GM21737 (cell line): Measurements from ENCODE around the gene FGF14.

Source experiments
- ATAC-seq: cut with Tn5 transposase; IDR thresholded peaks from one replicate; pipeline ENCODE4 v1.9.1; 2021; ENCODE audit warnings: mild to moderate bottlenecking, moderate library complexity; ENCODE audit not compliant: unreplicated experiment

FGF14 gene

DNA sequence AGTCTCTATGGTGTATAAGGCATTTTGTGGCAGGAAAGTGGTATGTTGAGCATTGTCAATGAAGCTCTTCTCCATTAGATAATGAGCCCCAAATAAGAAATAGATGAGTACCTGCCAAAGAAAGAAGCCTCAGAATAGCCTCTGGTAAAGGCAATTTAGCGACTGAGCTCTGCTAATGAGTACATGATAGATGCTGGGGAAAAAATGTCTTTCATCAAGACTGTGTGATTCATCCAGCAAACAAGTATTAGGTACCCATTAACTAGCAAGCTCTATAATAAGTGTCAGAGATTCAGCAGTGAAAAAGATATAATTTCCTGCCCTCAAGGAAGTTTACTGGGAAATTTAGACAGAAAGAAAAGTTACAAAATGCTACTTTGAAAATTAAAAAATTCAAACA, 654.8 kb downstream of the FGF14 start:
- ATAC-seq = no peak

DNA sequence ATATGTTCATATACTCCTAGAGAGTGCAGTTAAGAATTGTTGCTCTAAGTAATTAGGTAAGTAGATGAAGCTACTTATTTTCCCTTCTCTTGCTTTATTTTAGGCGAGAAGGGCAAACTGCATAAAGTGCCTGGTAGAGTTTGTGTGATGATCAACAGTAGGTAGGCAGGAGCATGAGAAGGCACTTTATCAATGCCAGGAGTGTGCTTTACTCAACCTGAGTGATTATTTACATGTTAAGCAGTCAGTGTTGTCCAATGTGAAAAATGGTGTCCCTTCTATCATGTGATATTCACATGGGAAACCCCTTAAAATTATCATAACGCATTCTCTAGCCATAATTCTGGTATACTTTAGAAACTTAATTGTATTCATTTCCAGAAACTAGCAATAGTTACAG, 655.3 kb downstream of the FGF14 start:
- ATAC-seq = no peak

DNA sequence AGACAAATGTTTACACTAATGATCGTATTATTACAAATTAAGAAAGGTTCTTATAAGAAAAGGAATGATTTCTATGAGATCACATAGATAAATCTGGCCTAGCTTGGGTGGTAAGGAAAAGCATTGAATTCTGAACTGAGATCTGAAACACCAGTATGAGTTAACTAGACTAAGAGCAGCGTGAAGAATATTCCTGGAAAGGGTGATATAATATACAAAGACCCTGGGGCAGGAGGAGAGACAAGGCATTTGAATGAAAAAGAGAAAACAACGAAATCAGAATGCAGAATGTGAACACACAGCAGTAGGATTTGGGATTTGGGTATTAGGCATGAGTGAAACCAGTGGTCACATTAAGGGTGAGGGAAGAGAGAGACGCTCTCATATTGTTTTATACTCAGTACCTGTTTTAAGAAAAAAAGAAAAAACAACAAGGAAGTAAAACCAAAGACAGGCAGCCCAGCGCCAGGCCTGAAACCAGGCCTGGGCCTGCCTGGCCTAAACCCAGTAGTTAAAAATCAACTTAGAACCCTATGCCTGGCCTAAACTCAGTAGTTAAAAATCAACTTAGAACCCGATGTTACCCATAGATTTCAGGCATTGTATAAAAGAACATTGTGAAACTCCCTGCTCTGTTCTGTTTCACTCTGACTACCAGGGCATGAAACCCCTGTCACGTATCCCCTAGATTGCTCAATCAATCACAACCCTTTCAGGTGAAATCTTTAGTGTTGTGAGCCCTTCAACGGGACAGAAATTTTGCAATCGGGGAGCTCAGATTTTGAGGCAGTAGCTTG, 662.3 kb downstream of the FGF14 start:
- ATAC-seq = peak; percentile 97

DNA sequence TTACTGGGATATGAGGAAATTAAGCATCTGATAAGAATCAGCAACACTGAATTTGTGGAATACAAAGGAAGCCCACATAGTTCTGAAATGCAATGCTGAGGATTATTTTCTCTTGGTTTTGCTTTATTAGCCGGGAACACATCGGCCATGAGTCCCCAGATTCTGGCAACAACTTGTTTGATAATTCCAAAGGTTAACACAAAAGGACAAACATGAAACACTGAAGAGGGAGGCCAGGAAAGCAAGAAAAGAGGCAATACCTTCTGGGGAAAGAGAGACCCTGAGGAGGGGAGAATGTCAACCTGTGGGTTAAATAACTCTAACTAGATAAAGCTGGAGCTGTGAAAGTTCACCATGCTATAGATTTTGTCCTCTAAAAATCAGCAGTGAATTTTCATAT, 663.5 kb downstream of the FGF14 start:
- no peak for ATAC-seq

DNA sequence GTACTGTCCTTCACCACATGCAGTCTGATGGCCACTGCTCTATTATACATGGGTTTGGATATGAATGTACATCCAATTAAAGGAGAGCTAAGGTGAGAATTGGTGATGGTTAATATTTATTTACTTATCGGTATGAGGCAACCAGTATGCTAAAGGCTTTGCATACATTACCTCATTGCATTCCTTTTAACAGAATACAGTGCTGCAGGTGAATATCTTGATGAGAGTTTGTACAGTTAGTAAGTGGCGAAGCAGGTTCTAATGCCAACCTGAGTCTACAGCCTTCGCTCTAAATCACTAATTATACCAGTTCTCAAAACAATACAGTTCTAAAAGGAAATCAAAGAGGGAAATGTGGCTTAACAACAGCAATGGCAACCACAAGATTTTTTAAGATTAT, 665.3 kb downstream of the FGF14 start:
- no peak for ATAC-seq

DNA sequence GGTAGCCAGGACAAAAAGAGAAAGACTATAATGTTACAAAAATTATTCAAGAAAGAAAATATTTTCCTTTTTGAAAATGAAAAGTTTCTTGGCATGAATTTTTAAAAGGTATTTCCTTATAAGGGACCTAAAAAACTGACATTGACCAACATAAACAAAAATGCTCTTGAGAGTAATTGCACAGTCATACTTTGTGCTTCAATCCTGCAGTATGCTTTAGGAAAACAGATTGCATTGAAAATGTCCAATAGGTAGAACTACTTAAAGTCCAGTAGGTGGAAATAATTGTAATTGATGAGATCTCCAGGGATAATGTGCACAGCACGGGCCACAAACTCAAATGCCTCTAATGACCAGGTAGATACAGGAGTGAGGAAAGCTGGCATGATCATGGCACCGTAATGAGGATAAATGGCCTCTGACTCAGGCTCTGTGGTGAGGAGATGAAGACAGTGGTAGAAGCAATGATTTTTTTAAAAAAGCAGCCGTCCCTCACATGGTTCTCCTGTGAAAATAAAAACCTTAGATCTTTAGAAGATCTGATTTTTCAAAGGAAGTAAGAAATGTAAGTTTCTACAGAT, 671.3 kb downstream of the FGF14 start:
- no peak for ATAC-seq

DNA sequence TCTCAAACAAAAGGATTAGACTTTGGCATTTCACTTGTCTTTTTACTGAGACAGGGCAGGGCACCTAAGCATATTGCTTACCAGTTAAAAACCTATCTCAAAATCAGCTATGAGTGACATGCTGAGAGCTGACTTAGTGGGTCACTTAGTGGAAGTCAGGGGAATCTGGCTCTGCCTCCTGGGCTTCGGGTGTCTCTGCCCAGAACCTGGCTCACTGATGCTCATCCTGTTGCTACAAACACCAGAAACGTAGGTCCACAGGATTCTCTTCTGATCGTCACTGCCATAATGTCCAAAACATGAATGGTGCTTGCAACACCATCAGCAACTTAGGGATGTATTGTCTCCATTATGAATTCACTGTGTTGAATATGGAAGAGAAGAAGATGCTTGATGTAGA, 673.2 kb downstream of the FGF14 start:
- ATAC-seq = no peak

DNA sequence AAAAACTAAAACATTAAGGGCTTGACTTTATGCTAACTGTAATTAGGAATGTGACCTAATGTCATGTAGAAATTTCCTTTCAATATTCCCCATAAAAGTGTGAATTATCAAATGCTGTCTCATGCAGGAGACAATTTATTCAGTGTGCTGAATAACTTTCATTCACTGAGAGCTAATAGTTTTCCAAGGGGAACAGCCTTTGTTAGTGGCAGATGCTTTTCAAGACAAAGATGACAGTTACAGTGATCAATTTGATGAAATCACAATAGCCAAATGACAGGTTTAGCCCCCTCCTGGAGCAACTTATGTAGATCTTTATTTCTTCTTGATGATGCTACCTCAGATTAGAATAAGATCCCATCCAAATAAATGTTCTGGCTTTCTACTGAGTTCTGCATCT, 673.8 kb downstream of the FGF14 start:
- ATAC-seq = no peak

DNA sequence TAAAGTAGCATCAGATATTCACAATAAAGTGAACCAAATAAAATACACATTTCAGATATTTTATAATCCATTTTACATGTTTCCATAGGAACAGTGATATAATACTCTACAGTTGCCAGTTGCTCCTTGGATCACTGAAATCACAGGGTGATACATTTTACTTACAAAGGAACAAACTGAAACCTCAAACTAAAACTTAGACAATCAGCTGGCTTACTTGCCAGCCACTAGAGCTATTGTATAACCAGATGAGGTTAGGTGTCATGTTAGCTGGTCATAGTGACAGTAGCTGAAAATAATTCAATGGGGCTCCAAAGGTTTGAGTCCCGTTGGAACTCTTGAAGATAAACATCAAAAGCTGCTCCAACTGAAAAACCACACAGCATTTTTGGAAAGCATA, 674.7 kb downstream of the FGF14 start:
- no peak for ATAC-seq

DNA sequence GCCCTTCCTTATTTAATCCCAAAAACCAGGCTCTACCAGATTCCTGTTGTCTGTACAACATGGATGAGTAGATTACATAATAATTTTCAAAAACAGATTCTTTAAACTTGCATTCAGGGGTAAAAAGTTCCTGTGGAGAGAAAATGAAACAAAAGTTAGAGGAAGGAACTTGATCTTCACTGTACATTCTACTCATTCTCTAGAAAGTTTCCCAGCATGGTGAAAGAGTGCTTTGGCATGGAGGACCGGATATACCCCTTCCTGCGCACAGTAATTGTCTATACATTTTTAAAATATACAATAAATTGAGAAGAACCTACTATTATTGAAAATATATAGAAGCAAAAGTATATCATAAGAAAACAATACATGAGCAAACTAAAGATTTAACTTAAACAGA, 675.2 kb downstream of the FGF14 start:
- ATAC-seq = no peak

DNA sequence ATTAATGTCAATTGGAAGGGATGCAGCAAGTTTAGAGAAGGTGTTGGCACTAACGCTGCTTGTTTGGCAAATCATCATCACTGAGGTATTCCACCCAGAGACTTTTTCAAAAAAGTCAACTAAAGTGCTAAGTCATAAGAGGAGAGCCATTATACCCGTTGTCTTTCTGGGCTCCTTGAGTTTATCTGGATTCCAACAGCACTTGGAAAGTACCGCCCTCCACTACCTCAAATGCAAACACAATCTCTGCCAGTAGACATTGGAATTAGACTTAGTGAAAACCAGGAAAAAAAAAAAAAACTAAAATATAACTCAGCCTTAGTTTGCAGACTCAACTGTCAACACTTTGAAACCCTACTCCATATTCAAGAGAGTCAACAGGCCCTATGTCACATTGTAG, 683.4 kb downstream of the FGF14 start:
- no peak for ATAC-seq

DNA sequence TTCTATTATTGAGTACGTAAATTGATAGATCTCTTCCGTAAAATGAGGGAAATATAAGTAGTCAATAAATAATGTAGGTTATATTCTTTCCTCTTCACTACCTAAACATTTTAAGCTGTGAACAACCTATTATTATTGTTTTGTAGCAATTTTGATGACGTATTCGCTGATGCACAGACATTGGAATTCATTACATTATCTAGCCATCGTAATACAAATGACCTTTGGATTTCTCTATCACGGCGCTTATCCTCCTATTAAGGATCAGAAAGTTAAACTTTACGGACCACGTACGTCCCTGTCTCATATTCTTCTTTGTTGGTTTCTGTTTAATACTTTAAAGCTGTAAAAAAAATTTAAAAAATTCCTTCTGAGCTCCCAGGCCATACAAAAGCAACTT, 684.5 kb downstream of the FGF14 start:
- no peak for ATAC-seq

DNA sequence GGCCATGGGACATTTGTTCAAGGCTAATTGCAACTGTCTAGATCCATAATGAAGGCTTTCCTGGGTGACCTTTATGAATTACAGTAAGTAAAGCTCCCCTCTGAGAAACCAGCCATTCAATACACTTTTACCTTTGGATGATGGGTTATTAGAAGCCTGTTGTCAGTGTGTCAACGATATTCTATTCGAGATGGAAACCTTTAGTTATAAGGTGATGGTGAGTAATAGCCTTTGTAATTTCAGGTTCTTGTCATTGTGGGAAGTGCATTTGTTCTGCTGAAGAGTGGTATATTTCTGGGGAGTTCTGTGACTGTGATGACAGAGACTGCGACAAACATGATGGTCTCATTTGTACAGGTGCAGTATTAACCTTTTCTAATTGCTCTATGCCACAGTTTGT, 687.7 kb downstream of the FGF14 start:
- ATAC-seq = no peak

DNA sequence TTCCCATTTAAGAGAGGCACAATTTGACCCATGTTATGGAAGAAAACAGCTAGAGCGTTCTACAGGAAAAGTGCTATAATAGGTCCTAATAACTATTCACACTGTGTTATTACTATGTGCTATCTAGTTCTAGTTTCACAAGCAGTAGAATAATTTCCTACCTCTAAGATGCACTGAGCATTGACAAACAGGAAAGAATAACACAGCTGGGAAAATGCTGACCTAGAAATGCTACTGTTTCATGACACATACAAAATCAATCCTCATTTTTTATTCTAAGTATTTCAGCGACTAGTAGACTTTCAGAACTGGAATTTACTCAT, 689.9 kb downstream of the FGF14 start:
- ATAC-seq = no peak

DNA sequence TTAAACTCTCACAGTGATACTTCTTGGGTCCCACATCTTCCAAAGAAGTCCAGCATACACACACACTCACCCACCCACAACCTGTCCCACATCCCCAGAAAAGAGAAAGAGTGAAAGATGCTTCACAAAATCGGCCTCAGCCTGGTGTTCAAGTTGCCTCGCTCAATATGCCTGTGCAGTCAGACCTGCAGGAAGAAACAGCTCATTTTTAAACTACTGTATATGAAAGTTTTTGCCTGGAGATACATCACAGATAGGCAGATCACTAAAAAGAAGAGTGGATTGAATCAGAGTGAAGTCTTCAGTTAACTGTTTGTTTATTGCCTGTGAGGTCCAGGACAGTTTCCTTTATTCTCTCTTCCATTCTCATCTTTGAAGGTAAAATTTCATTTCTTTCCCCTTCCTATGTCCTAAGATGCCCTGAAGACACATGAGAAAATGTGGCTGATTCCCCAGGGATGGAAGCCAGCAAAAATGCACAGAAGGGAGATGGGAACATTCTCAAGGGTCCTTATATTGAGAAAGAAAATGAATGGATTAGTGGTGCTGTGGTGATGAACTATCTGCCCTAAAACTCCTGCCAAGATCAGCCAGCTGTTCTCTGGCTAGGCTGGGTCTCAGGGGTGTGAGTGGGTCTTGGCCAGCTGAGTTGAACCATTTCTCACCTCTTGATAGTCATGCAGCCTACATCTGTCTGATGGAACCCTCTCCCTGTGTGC, 690.4 kb downstream of the FGF14 start:
- ATAC-seq = no peak

DNA sequence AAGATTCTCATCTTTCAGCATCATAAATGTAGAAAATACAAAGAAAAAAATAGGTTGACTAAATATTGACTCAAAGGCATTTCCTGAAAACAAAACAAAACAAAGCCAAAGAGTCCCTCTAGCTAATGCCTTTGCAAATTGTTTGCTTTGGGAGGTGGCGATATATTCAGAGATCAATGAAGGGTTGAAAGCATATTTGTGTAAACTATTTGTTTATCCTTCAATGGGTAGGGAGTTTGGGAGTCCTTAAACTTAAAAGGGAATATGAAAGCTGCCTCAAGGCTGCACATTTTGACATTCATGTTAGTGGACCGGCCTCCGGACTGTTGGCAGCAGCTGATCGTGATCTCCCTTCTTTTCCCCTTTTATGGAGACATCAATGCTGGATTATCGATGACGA, 691.9 kb downstream of the FGF14 start:
- no peak for ATAC-seq

DNA sequence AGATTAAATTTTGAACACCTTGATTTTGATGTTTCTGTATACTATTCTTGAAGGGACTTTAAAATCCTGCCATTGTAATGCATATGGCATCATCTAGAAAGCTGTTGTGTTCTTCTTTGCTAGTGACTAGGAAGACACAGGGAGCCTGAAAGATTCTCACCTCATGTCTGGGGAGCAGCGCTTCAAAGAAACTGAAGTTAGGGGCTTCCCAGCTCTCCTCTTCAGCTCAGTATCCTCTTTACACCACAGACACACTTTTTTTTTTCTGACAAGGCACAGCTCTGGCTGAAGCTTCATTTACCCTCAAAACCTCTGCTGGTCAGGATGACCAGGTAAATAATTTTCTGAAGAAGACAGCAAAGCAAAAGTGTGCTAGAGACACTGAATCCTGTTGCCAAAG, 693.7 kb downstream of the FGF14 start:
- ATAC-seq = no peak

DNA sequence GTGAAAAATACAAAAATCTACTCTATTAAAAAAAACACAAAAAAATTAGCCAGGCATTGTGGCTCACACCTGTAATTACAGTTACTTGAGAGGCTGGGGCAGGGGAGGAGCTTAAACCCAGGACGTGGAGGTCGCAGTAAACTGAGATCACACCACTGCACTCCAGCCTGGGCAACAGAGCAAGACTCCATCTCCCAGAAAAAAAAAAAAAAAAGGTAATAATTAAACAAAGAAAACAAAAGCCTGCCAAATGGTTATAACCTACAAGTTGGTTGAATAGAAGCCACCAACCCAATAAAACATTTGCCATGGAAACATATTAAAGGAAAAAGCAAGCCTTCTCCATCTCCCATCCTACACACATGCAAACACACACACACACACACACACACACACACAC, 694.2 kb downstream of the FGF14 start:
- no peak for ATAC-seq

DNA sequence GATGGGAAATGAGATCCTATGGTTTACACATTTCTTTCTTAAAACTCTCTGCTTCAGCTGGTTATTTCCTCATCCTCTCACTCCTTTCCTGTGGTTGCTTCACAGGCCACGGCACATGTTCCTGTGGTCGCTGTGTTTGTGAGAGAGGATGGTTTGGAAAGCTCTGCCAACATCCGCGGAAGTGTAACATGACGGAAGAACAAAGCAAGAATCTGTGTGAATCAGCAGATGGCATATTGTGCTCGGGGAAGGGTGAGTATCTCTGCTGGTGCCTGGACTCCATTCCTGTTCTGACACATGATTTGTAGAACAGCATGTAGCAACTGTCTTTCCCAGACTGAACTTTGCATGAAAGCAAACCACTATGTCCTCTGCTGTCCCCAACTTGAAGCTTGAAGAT, 695.2 kb downstream of the FGF14 start:
- ATAC-seq = no peak

DNA sequence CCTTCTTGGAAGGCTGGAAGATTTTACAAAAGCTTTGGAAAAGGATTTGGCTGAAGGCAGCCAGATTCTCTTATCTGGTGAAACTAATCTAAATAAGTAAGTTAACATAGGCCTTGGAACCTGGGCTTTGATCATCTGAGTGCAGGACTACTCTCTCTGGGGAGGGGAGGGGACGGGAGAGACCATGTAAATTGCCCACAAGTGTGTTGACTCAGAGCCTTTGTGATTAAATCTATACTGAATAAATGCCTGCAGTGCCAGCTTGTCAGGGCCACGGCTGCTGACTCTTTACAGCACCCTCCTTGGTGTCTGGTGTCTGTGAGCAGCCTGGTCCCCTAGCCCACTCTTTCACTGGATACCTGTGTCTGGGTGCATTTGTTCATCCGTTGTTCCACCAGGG, 698.0 kb downstream of the FGF14 start:
- no peak for ATAC-seq

DNA sequence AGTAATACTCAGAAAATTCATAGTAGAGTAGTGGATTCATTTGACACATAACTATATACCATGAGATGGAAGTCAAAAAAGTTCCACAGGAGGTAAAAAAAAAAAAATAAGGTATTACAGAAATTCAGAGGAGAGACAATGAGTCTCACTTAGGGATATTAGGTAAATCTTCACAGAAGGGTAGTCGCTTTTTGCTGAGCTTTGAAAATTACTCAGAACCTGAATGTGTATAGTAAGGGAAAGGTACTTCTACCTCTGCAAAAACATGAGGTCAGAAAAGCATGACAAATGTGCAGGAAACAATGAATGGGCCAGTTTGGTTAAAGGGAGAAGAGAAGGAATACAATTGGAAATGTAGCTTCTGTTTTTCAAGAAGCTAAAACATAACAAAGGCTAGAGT, 698.8 kb downstream of the FGF14 start:
- ATAC-seq = no peak

DNA sequence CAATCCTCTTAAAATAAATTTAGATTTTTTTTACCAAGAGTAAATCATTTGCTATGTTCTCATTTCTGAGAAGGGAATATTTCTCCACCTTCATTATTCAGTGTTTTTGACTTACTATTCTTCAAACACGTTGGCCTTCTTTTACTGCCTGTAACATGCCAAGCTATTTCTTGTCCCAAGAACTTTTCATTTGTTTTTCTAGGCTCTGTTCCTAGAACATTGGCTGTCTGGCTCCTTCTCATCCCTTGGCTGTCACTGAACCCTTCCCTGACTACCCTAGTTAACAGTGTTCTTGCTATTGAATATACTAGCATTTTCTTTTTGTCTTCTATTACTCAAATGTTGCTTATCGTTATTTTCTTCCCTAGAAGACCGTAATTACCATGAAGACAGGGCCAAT, 701.2 kb downstream of the FGF14 start:
- no peak for ATAC-seq
